Fibroblast of mammary gland (primary cell): Measurements from ENCODE around the gene ATN1.
A peak's percentile ranks its signal among the peaks of the same experiment; 100 is the strongest.

ENCODE experiments used
- DNase-seq: peaks from one replicate; pipeline ENCODE4 v3.0.0-alpha.2; 2010; ENCODE audit warnings: low read depth
- H3K4me3 ChIP-seq: 2 replicates; pipeline ENCODE4 v1.5.1; 2011; ENCODE audit warnings: low read depth, mild to moderate bottlenecking, low read length, moderate library complexity; ENCODE audit not compliant: control insufficient read depth
- TF ChIP-seq, protein P1 (sequence below): conservative IDR thresholded peaks from 2 replicates; pipeline ENCODE4 v1.5.1; 2011; ENCODE audit warnings: low read depth, low read length, inconsistent platforms; ENCODE audit not compliant: control insufficient read depth, insufficient read depth

Gene ATN1

DNA sequence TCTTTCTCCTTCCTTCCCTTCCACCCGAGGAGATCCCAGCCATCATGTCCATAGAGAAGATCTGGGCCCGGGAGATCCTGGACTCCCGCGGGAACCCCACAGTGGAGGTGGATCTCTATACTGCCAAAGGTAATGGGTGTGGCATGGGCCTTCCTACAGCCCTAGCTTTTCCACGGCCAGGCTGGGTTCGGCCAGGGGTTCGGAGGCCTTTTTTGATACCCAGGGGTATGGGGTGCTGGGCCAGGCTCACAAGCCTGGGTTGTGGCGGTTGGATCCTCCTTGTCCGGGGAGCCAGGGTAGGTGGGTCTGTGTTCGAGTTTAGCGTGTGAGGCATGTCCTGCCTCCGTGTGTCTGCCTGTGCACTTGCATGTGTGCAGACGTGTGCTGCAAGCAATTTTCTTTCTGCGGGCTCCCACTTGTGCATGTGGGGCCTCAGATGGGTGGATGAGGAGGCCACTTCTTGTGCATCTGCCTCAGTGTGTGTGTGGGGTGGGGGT, 11.9 kb upstream of the ATN1 start:
- TF ChIP-seq, protein P1, sequence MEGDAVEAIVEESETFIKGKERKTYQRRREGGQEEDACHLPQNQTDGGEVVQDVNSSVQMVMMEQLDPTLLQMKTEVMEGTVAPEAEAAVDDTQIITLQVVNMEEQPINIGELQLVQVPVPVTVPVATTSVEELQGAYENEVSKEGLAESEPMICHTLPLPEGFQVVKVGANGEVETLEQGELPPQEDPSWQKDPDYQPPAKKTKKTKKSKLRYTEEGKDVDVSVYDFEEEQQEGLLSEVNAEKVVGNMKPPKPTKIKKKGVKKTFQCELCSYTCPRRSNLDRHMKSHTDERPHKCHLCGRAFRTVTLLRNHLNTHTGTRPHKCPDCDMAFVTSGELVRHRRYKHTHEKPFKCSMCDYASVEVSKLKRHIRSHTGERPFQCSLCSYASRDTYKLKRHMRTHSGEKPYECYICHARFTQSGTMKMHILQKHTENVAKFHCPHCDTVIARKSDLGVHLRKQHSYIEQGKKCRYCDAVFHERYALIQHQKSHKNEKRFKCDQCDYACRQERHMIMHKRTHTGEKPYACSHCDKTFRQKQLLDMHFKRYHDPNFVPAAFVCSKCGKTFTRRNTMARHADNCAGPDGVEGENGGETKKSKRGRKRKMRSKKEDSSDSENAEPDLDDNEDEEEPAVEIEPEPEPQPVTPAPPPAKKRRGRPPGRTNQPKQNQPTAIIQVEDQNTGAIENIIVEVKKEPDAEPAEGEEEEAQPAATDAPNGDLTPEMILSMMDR, result no peak
- no peak for DNase-seq
- no peak overlapping the region for H3K4me3 ChIP-seq

DNA sequence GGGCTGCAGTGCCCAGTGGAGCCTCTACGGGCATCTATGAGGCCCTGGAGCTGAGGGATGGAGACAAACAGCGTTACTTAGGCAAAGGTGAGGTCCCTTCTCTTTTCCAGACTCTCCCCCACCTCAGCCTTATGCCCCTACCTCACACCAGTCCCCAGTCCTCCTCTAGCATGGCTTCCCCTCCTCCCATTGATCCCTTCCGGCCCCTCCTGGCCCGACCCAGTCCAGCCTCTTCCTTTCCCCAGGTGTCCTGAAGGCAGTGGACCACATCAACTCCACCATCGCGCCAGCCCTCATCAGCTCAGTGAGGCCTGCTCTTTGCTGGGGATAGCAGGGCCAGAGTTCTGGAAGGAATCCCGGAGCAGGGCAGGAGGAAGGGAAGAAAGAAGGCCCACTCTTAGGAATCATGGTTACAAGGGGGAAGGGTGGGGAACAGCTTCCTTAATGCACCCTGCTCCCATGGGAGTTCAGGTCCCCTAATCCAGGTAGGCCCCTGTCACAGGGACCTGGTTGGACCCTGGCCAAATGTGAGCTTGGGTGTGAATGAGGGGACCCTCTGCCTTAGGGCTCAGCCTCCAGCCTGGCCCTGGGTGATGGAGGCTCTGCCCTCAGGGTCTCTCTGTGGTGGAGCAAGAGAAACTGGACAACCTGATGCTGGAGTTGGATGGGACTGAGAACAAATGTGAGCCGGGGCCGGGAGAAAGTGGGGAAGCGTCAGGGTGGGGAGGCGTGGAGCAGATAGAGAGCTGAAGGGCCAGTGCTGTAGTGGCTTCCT, 11.1 kb upstream of the ATN1 start:
- DNase-seq, result no peak
- TF ChIP-seq, protein P1, result no peak
- H3K4me3 ChIP-seq, result no peak overlapping the region

DNA sequence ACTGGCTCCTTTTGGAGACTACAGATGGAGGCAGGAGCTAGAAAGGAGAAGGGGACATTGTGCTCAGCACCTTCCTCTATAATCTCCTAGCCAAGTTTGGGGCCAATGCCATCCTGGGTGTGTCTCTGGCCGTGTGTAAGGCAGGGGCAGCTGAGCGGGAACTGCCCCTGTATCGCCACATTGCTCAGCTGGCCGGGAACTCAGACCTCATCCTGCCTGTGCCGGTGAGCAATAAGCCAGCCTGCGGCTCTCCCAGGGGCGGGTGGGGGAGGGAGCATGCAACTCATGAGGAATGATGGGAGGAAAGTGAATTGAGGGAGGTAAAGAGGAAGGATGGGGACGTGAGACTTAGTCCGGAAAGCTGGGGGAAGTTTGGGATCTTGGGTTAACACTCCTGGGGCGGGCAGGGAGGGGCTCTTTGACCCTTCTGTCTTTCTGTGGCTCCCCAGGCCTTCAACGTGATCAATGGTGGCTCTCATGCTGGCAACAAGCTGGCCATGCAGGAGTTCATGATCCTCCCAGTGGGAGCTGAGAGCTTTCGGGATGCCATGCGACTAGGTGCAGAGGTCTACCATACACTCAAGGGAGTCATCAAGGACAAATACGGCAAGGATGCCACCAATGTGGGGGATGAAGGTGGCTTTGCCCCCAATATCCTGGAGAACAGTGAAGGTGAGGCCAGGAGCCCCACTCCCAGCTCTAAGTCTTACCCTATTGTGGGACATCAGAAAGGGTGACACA, 10.1 kb upstream of the ATN1 start:
- TF ChIP-seq, protein P1, result no peak
- DNase-seq, result peak; percentile 47
- H3K4me3 ChIP-seq, result no peak overlapping the region

DNA sequence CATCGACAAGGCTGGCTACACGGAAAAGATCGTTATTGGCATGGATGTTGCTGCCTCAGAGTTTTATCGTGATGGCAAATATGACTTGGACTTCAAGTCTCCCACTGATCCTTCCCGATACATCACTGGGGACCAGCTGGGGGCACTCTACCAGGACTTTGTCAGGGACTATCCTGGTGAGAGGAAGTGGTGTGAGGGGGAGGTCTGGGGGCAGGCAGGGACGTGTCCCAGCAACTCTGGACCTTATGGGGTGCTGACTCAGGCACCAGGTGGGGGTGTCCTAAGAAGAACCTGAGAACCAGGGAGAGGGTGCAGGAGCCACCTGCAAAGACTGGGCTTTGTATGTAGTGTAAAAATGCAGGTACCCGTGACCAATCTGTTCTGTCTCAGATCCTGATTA, 8.2 kb upstream of the ATN1 start:
- no peak for DNase-seq
- TF ChIP-seq, protein P1, result no peak
- H3K4me3 ChIP-seq, result no peak overlapping the region

DNA sequence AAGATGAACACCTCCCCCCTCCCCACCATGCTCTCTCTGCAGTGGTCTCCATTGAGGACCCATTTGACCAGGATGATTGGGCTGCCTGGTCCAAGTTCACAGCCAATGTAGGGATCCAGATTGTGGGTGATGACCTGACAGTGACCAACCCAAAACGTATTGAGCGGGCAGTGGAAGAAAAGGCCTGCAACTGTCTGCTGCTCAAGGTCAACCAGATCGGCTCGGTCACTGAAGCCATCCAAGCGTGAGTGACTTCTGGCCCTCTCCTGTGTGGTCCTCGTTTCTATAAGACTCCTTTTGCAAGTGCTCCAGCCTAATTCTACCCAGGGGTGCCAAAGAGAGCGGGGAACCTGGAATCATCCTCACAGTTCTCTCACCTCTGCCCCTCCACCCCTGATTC, 6.2 kb upstream of the ATN1 start:
- TF ChIP-seq, protein P1, result no peak
- no peak for DNase-seq
- no peak overlapping the region for H3K4me3 ChIP-seq

DNA sequence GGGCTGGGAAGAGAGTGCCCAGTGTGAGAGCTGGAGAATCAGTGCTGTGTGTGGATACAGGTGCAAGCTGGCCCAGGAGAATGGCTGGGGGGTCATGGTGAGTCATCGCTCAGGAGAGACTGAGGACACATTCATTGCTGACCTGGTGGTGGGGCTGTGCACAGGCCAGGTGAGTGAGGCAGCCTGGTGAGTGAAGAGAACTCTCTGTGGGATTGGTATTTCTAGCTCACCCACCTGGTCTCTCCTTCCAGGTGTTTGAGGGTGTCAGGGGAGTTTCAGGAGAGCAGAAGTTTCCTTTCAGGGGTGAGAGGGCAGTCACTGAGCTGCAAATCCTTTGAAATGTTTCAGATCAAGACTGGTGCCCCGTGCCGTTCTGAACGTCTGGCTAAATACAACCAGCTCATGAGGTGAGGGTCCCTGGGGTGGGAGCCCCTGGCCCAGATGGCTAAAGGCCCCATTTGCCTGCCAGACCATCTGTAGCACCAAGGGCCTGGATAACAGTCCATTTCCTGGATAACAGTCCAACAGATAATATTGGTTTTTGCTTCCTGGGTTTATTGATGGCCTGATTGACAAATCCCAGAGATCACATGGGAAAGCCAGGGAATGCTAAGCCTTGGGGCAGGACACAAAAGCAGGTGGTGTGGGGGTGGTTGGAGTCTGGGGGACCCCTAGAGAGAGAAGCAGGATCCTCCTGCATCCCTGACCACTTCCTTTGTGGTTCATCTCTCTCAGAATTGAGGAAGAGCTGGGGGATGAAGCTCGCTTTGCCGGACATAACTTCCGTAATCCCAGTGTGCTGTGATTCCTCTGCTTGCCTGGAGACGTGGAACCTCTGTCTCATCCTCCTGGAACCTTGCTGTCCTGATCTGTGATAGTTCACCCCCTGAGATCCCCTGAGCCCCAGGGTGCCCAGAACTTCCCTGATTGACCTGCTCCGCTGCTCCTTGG, 5.5 kb upstream of the ATN1 start:
- TF ChIP-seq, protein P1, result no peak
- DNase-seq, result no peak
- no peak overlapping the region for H3K4me3 ChIP-seq
